ENCODE data around the gene TBATA.
"Not testable (repeated sequence)": the region's sequence is repeated elsewhere in the genome, so short reads cannot be mapped to it uniquely, and the experiment has no call there.

Gene TBATA

DNA sequence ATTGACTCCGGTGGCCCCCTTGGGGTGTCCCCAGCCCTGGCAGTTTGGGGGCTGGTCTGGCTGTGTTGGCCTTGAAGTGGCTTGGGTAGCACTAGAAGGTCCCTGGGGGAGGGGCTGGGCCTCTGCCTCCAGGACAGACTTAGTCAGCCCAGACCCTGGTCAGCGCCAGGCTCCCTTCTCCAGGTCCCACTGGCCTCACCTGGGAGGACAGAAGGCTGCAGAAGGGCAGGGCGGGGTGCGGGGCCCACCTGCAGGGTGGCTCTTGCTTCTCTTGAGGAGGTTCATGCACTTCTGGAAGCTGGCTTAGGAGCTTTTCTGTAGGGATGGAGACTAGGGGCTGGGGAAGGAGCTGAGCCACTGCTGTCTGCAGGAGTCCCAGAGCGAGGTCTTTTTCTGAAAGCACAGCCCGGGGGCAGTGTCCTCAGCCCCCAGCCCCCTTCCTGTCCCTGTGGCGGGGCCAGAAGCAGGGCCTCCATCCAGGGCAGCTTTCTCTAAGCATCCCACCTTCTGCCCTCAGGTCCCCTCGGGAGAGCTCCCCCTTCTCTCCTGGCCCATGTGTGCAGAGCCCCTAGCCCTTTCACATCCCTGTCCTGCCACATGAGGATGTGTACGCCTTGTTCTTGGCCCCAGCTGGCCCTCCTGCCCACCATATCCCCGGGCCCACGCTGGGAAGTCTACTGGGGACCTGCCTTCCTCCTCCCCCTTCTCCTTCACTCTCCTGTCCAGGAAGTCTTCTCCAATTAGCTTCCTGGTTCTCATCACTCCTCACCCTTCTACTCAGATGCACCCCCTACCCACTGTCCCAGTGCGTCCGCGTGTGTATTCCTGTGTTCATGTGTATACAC lies 11.0 kb downstream of the TBATA start:
- no peak for TF ChIP-seq JUND (IDR thresholded peaks at IDR 0.05; ENCODE audit: low read depth)
- in situ Hi-C loops (cut with HindIII; ENCODE audit: low pct_unique_long_range_greater_than_20kb, low sequenced_read_pairs): no loop called here
- DNase-seq (ENCODE audit: low read depth in 1 of 2, low spot score in 1 of 2): no peak

DNA sequence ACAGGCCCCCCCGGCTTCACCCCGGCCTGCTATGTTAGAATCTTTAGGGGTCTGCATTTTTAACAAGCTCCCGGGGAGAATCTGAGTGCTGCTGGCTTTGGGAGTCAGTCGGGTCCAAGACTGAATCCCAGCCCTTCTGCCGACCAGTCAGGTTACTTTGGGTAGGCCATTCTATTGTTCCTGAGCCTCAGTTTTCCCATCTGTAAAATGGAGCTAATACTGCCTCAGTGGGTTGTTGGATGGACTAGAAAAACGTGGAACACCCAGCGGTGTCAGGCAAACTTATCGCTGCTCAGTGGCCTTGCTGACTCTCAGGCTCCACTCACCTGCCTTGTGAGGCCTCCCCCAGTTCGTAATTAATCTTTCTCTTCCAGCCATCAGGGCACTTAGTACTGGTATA lies 11.7 kb downstream of the TBATA start:
- no peak for DNase-seq (ENCODE audit: low read depth in 1 of 2, low spot score in 1 of 2)
- no peak for TF ChIP-seq JUND (IDR thresholded peaks at IDR 0.05; ENCODE audit: low read depth)
- in situ Hi-C loops (cut with HindIII; ENCODE audit: low pct_unique_long_range_greater_than_20kb, low sequenced_read_pairs): no loop called here

DNA sequence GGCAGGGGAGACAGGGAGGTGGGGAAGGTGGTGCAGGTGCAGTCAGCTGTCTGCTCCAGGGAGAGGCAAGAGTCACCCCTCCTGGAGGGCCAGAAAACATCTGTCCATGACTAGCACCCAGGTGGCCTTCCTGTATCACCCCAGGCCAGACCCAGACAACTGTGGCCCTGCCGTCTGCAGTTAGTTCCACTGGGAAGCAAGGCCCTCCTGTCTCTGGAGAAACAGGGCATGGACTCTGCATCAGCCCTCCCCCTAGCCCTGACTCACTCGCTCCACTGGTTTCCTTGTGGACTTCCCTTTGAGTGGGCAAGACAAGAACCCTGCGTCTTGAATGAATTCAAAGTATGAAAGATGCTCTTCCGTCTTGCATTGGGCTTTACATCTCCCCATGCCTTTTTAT lies 12.6 kb downstream of the TBATA start:
- DNase-seq (ENCODE audit: low read depth in 1 of 2, low spot score in 1 of 2): no peak
- no peak for TF ChIP-seq JUND (IDR thresholded peaks at IDR 0.05; ENCODE audit: low read depth)
- in situ Hi-C loops (cut with HindIII; ENCODE audit: low pct_unique_long_range_greater_than_20kb, low sequenced_read_pairs): no loop called here

DNA sequence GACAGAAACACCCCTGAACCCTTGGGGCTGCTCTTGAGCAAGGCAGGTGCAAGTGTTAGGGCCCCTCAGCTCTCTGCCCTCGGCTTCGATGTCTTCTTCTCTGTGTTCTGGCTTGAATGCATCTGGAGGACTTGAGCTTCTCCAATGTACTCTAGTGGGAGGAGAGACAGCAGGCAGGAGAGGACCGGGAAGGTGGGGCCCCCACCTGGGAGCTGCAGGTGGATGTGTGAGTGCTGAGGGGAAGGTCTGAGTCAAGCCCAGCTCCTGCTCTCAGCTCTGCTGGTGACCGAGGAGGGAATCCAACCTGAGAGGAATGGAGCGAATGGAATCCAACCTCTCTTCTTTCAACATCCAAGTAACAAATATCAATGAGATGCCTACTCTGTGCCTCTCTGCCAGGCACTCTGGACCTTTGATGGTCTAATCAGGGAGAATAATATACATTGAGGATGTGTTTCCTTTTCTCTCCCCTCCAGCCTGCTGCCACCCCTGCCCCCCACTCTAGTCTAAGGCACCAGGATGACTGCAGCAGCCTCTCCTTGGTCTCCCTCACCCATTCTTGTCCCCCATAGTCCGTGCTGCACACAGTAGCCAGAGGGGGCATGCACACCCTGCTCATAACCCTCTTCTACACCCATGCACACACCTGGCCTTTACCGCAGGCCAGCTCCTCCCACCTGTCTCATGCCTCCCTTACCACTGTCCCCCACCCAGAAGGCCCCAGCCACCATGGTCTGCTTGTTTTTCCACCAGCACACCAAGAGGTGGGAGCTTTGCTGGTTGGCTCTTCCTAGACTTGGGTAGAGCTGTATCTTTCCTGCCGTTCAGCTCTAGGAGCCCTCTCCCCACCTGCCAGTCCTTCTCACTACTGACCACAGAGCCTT lies 13.6 kb downstream of the TBATA start:
- no peak for DNase-seq (ENCODE audit: low read depth in 1 of 2, low spot score in 1 of 2)
- in situ Hi-C loops (cut with HindIII; ENCODE audit: low pct_unique_long_range_greater_than_20kb, low sequenced_read_pairs): no loop called here
- no peak for TF ChIP-seq JUND (IDR thresholded peaks at IDR 0.05; ENCODE audit: low read depth)

DNA sequence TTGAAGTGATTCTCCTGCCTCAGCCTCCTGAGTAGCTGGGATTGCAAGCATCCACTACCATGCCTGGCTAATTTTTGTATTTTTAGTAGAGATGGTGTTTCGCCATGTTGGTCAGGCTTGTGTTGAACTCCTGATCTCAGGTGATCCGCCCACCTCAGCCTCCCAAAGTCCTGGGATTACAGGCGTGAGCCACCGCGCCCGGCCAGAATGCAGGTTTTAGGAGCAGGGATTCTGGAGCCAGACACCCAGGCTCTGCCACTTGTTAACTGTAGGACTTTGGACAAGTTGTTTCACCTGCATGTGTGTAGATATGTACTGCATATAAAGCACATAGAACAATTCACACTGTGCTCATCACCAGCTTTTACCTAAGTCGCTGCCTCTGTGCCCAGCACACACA lies 14.7 kb downstream of the TBATA start:
- in situ Hi-C loops (cut with HindIII; ENCODE audit: low pct_unique_long_range_greater_than_20kb, low sequenced_read_pairs); DNase-seq (ENCODE audit: low read depth in 1 of 2, low spot score in 1 of 2): not testable (repeated sequence)

DNA sequence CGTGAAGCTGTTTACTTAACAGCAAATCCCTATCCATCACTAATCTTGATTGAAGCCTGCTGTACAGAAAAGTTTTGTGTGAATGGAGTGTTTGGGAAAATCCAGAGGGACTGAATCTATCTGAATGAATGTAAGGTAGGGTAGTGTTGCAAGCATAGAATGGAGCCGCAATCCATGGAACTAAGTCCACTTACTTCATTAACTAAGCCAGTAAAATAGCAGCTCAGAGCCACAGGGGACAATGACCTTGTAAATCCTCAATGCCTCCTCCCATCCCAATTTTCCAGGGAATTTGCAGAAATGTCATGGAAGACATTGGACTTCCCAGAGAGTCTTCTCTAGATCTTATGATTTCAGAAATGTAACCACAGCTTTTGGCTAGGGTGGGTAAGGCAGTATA lies 15.2 kb downstream of the TBATA start:
- no peak for TF ChIP-seq JUND (IDR thresholded peaks at IDR 0.05; ENCODE audit: low read depth)
- no peak for DNase-seq (ENCODE audit: low read depth in 1 of 2, low spot score in 1 of 2)
- in situ Hi-C loops (cut with HindIII; ENCODE audit: low pct_unique_long_range_greater_than_20kb, low sequenced_read_pairs): no loop called here

DNA sequence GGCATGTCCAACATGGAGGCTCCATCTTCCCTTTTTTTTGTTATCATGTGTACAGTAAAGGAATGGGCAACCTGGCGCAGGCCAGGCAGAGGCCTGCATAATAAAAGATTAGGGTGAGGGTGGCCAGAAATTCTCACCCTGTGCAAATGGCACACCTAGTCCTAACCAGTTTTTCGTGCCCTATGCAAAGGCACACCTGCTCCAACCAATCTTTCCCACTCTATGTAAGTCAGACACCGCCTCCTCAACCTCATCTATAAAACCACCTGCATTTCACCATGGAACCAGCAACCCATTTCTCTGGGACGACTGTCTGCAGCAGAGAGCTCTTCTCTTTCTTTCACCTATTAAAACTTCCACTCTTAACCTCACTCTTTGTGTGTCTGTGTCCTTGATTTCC lies 16.1 kb downstream of the TBATA start:
- DNase-seq (ENCODE audit: low read depth in 1 of 2, low spot score in 1 of 2): no peak
- in situ Hi-C loops (cut with HindIII; ENCODE audit: low pct_unique_long_range_greater_than_20kb, low sequenced_read_pairs): no loop called here
- TF ChIP-seq JUND (IDR thresholded peaks at IDR 0.05; ENCODE audit: low read depth): no peak

DNA sequence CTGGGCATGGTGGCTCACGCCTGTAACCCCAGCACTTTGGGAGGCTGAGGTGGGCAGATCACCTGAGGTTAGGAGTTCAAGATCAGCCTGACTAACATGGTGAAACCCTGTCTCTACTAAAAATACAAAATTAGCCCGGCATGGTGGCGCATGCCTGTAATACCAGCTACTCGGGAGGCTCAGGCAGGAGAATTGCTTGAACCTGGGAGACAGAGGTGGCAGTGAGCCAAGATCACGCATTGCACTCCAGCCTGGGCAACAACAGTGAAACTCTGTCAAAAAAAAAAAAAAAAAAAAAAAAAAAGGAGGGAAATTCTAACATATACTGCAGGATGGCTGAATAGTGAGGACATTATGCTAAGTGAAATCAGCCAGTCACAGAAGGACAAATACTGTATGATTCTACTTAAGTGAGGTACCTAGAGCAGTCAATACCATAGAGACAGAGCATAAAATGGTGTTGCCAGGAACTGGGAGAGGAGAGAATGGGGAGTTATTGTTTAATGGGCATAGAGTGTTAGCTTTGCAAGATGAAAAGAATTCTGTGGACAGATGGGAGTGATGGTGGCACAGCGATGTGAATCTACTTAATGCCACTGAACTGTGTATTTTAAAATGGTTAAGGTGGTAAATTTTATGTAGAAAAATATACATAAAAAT lies 17.0 kb downstream of the TBATA start:
- in situ Hi-C loops (cut with HindIII; ENCODE audit: low pct_unique_long_range_greater_than_20kb, low sequenced_read_pairs); DNase-seq (ENCODE audit: low read depth in 1 of 2, low spot score in 1 of 2): not testable (repeated sequence)

DNA sequence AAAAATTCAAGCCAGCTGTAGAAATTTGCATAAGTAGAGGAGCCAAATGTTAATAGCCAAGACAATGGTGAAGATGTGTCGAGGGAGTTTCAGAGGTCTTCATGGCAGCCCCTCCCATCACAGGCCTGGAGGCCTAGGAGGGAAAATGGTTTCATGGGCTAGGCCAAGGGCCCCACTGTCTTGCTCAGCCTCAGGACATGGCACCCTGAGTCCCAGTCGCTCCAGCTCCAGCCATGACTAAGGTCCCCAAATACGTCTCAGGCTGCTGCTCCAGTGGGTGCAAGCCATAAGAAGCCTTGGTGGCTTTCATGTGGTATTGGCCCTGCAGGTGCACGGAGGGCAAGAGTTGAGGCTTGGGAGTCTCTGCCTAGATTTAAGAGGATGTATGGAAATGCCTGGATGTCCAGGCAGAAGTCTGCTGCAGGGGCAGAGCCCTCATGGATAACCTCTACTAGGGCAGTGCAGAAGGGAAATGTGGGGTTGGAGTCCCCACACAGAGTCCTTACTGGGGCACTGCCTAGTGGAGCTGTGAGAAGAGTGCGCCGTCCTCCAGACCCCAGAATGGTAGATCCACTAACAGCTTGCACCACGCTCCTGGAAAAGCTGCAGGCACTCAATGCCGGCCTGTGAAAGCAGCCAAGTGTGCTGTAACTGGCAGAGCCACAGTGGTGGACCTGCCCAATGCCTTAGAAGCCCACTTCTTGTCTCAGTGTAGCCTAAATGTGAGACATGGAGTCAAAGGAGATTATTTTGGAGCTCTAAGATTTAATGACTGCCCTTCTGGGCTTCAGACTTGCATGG lies 19.2 kb downstream of the TBATA start:
- no peak for TF ChIP-seq JUND (IDR thresholded peaks at IDR 0.05; ENCODE audit: low read depth)
- in situ Hi-C loops (cut with HindIII; ENCODE audit: low pct_unique_long_range_greater_than_20kb, low sequenced_read_pairs): no loop called here
- DNase-seq (ENCODE audit: low read depth in 1 of 2, low spot score in 1 of 2): no peak

DNA sequence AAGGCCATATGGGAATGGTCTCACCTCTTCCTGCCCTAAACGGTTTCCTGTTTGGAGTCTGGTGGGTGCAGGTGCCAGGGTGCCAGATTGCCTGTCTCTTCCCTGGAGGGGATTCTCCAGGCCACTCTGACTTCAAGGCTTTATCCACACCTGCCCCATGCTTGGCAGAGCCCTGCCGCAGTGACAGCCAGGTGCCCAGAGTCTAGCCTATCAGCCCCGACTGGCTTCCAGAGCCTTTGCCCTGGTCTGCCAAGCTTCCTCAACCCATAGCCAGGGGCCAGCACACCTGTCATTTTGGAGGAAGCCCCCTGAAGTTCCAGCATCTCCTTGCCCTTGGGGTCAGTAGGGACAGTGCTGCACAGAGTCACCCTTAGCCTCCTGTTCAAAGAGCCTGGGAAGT lies 21.6 kb downstream of the TBATA start:
- in situ Hi-C loops (cut with HindIII; ENCODE audit: low pct_unique_long_range_greater_than_20kb, low sequenced_read_pairs): no loop called here
- TF ChIP-seq JUND (IDR thresholded peaks at IDR 0.05; ENCODE audit: low read depth): no peak
- DNase-seq (ENCODE audit: low read depth in 1 of 2, low spot score in 1 of 2): no peak

DNA sequence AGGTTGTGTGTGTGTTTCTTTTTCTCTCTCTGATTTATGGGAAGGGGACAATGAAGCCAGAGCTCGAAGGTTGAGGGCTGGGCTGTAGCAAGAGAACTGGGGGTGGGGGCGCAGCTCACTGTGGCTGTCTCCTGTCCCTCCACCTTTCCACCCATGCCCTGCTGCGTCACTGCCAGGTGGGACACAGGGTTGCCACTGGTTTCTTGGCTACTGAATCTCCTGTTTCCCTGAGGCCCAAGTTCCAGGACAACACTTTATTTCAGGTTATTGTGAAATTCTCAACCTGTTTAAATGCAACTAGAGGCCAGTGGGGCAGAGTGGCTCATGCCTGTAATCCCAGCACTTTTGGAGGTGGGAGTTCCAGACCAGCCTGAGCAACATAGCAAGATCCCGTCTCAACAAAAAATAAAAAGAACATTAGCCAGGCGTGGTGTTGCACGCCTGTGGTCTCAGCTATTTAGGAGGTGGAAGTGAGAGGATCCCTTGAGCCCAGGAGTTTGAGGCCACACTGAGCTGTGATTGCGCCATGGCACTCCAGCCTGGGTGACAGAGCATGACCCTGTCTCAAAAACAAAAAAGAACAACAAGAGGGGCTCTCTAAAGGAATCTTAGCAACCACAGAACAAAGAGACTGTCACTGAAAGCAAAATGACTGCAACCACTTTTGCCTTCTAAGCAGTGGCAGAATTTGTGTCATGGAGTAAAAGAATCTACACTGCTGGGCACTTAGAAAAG lies 22.6 kb downstream of the TBATA start:
- no peak for DNase-seq (ENCODE audit: low read depth in 1 of 2, low spot score in 1 of 2)
- in situ Hi-C loops (cut with HindIII; ENCODE audit: low pct_unique_long_range_greater_than_20kb, low sequenced_read_pairs): no loop called here
- TF ChIP-seq JUND (IDR thresholded peaks at IDR 0.05; ENCODE audit: low read depth): no peak
